LNCAP (cell line): ENCODE results near the gene CRB3.

Experiments
- CTCF ChIP-seq: fragments of 450-650 bp; IDR thresholded peaks from 2 replicates; pipeline ENCODE4 v1.5.1; 2017; ENCODE audit warnings: mild to moderate bottlenecking

The CRB3 gene

GRCh38 chr19:6443986-6444385 is 20.1 kb upstream of the CRB3 start:
- no peak for TF ChIP-seq CTCF

DNA sequence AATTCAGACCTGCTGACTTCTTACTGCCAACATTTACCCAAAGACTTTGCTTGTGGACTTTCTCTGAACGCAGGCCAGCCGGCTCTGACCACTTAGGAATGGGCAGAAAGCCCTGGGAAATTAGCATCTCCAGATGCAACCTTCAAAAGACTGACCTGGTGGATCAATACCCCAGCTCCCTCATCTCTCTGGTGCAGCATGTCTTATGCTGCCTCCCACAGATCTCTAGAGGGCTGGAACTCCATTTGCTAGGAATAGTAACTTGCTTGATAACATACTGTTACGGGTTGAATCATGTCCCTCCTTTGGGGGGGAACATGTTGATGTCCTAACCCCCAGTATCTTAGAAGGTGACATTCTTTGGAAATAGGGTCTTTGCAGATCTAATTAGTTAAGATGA is 17.6 kb upstream of the CRB3 start:
- no peak for TF ChIP-seq CTCF

DNA sequence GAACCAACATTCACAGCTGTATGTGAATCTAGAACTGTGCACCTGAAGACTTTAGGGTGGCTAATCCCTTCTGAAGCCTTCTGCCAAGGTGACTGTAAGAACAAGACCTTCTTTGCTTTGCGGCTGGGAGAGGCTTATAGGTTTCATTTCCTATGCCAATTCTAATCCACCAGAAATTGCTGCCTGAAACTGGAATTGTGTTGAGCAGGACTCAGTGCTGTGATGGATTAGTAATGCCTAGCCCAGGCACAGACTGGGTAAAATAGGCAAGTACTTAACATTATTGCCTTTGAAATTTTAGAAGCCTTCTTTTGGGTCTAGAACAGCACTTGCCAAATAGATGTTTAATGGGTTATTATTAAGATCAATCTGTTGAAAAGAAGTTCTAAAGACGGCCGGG is 16.0 kb upstream of the CRB3 start:
- TF ChIP-seq CTCF, result no peak

DNA sequence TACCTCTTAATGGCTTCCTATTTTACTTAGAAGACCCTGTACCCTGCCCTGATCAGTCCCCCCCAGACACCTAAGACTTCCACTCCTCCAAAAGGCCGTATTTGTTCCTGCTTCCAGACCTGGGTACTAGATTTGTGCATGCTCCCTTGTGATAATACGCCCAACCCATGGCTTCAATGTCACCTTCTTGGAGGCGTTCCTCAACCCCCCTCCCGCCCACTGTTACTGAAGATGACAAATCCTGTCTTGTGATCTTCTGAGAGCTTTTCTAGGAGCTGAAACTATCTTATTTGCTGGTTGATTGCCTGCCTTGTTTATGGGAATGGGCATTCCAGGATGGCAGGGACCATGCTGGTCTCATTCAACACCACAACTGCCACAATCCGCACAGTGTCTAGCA is 13.9 kb upstream of the CRB3 start:
- TF ChIP-seq CTCF, result no peak

- TF ChIP-seq CTCF, result no peak
Measured at GRCh38 chr19:6451583-6452222, 12.4 kb upstream of the CRB3 start.

- no peak for TF ChIP-seq CTCF
Measured at GRCh38 chr19:6452223-6452614, 11.9 kb upstream of the CRB3 start.

DNA sequence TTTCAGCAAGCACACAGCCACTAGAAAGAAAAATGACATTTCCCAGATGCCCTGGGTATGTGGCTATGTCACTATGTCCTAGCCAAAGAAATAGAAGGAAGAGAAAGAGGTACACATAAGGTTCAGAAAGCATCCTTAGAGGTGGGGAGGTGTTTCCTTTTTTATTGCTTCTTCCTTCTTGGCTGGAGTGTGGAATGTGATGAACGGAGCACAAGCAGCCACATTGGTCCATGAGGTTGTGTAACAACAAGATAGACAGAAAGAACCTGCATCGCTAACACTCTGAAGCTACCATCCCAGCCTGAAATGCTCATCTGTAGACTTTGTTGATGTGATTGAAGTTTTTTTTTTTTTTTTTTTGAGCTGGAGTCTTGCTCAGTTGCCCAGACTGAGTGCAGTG is 11.2 kb upstream of the CRB3 start:
- TF ChIP-seq CTCF, result no peak

DNA sequence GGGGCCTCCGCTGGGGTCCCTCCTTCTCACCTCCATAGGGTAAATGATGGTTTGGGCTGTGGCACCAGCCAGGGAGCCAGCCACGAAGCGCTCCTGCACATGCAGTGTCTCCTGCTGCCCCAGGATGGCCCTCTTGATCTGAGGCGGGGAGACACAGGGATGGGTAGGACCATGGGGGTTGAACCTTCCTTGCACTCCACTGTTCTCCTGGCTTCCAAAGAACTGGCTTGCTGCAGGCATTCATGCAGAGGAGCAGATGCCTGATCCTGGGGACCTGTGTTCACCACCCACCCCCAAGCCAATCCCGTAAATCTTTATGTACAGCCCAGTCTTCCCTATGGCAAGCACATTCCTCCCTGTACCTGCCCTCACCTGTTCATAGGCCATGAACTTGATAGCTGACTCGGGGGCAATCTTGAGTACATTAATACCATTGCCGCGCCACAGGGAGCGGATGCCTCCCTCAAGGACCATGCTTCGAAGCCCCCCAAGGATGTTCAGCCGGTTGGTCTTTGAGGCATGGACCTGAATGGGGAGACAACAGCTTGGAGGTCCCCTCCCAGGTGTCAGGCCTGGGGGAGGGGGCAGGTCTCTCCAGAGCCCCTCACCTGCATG is 10.0 kb upstream of the CRB3 start:
- TF ChIP-seq CTCF, result no peak
